Fibroblast of villous mesenchyme (primary cell): ENCODE data around the gene TMEM250. TPM values are rescaled to one million over a fixed set of nuclear protein-coding genes. Genes with fewer than 3 reads are reported as not detected.

ENCODE experiments used
- DNase-seq: peaks from one replicate; pipeline ENCODE4 v3.0.0-alpha.2; 2010; ENCODE audit warnings: low read depth
- H3K4me3 ChIP-seq: 2 replicates; pipeline ENCODE4 v1.5.1; 2011; ENCODE audit warnings: low read depth, mild to moderate bottlenecking, low read length
- total RNA-seq: library from RNA; depleted of rRNA; stranded (reverse); fragments of >200 nt; gene quantifications from 2 replicates; pipeline ENCODE4 v1.2.3, GENCODE V29; 2012
- TF ChIP-seq, protein P1 (sequence below): IDR thresholded peaks from 2 replicates; pipeline ENCODE4 v1.5.1; 2012; ENCODE audit warnings: low read depth, mild to moderate bottlenecking, low read length; ENCODE audit not compliant: insufficient read depth

TMEM250 gene
- total RNA-seq, 1 donor, result 39.7 TPM

DNA sequence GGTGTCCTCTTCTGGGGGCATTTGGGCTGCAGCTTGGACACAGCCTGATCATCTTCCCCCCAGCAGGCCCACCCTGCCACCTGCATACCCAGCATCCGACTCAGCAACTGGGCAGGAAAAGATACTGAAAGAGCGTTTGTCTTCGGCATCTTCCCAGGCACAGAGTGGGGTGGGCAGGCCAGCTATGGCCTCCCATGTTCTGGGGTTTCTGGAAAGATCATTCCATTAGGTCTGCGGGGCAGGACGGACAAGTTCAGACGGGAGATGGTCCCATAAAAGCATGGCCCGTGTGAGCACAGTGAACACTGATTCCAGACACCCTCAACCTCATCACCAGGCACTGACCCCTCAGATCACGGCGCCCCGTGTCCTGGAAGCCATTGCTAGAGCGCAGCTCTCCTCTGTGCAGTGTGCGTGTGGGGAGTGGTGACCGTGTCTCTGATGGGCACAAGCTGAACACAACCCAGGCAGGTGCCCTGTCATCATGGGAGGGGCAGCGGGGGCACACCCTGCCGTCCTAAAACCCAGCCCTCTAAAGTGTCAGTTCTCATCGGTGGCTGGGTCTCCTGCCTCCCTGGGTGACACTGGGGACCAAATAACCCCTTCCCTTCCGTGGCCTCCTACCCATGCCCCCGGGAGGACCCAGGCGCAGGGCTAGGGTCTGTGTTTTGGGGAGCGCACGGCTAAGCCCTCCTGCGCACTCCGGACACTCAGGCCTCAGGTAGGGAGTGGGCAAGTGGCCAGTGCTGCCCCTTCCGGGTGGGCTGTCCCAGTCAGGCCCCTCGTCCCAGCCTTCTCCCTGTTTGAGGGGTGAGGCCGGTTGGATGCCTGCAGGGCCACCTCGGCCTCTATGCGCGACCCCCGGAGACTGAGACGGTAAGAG, 13.2 kb upstream of the TMEM250 start:
- TF ChIP-seq, protein P1, sequence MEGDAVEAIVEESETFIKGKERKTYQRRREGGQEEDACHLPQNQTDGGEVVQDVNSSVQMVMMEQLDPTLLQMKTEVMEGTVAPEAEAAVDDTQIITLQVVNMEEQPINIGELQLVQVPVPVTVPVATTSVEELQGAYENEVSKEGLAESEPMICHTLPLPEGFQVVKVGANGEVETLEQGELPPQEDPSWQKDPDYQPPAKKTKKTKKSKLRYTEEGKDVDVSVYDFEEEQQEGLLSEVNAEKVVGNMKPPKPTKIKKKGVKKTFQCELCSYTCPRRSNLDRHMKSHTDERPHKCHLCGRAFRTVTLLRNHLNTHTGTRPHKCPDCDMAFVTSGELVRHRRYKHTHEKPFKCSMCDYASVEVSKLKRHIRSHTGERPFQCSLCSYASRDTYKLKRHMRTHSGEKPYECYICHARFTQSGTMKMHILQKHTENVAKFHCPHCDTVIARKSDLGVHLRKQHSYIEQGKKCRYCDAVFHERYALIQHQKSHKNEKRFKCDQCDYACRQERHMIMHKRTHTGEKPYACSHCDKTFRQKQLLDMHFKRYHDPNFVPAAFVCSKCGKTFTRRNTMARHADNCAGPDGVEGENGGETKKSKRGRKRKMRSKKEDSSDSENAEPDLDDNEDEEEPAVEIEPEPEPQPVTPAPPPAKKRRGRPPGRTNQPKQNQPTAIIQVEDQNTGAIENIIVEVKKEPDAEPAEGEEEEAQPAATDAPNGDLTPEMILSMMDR, result no peak
- DNase-seq, result no peak
- no peak overlapping the region for H3K4me3 ChIP-seq

DNA sequence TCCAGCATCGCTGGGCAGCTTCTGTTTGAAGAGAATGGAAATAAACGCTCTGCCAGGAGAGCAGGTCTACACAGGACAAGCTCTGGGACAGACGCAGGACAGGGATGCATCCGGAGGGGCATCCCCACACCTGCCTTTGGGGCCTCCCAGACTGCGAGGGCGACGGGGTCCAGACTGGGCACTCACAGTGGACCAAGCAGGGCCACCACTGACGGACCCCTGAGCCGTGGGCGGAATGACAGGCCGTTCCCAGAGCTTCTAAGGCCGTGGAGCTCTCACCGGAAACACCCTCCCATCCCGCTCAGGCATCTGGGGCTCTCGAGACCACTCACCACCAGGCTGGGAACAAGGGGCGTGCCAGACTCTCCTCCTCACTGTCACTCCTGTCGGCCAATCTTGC, 10.5 kb upstream of the TMEM250 start:
- no peak overlapping the region for H3K4me3 ChIP-seq
- TF ChIP-seq, protein P1, result no peak

DNA sequence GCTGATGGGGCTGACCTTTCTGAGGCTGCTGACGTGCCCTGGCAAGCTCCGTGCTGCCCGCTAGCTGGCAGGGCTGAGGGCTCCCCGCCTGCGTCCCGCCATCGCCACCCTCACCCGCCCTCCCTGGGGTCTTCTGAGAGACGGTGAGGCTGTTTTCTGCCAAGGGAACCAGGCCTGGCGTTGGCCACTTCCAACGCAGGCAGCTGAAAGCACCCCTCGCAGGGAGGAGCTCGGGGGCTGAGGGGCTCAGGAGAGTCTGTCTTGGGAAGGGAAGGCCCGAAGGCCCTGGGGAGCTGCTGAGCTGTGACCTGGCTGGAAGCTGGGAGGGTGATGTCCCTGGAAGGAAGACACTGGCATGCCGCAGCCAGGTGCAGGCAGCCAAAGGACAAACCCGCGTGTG, 9.8 kb upstream of the TMEM250 start:
- DNase-seq, result no peak
- TF ChIP-seq, protein P1, result no peak
- H3K4me3 ChIP-seq, result no peak overlapping the region

More for the DNA sequence above, 10.5 kb upstream of the TMEM250 start:
- DNase-seq, result no peak

DNA sequence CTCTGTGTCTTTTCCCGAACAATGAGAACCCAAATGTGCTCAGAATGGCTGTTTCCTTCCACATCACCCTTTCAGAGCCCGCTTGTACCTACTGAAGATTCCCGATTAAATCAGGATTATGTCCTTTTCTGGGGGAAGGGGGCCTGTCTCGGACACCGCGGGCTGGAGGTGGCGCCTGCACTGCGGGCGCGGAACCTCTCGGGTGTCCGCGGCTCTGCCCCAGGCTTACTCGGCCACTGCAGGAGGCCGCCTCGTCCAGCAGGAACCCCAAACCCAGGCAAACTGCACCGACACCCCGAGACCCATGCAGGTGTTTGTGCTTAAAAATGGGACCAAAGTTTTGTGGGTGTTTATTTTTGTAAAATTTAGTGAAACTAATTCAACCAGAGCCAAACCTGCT, 8.6 kb upstream of the TMEM250 start:
- TF ChIP-seq, protein P1, result no peak
- H3K4me3 ChIP-seq, result no peak overlapping the region
- DNase-seq, result no peak

DNA sequence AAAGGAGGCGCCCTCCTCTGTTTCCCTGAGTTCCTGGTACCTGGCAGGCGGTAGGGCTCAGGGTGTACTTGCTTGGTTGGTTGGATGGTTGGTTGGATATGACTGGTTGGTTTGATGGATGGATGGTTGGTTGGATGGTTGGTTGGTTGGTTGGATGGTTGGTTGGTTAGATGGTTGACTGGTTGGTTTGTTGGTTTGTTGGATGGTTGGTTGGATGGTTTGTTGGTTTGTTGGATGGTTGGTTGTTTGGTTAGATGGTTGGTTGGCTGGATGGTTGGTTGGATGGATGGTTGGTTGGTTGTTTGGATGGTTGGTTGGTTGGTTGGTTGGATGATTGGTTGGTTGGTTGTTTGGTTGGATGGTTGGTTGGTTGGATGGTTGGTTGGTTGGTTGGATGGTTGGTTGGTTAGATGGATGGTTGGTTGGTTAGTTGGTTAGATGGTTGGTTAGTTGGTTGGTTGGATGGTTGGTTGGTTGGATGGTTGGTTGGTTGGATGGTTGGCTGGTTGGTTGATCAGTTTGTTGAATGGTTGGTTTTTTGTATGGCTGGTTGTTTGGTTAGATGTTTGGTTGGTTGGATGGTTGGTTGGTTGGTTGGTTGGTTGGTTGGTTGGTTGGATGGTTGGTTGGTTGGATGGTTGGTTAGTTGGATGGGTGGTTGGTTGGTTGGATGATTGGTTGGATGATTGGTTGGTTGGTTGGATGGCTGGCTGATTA, 6.5 kb upstream of the TMEM250 start:
- TF ChIP-seq, protein P1, result no peak
- H3K4me3 ChIP-seq, result no peak overlapping the region

DNA sequence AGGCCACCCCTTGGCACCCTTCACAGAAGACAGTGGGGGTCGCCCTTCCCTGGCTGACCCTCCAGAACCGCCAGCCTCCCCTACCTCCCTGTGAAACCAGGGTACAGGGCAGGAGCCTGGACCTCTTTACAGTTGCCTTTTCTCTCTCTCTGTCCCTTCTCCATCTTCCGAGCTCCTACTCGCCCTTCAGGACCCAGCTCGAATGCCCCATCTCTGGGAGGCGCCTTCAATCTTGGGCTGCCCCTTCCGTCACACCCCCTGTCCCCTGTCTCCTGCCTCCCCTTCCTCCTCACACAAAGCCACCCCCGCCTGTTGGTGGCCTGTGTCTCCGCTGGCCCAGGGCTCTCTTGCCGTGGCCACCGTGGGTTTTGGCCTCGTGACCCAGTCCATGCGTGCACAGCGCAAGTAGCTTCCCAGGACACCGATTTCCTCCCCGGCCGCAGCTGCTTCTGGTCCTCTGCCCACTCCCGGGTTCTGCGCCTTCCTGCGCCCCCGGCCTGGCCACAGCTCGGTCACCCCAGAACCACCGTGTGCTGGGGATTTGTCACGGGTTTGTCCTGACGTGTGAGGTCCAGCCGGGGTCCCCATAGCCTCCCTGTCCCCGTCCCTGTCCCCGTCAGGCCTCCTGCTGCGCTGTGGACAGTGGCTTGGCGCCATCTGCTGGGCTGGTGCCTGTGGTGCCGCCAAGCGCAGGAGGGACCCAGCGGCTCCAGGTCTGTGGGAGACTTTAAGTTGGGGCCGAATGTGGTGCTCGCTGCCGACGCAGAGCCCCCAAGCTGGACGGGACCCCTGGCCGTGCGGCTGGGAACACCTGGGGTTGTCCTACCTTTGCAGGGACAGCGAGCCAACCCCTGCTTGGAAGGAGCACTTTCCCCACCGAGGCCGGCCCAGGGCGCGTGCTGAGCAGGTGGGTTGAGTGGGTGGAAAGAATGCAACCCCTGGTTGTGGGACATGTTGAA, 4.0 kb upstream of the TMEM250 start:
- DNase-seq, result peak; percentile 50
- TF ChIP-seq, protein P1, result peak; percentile 97
- H3K4me3 ChIP-seq, result peak overlapping the region; percentile 29

More for the DNA sequence above, 6.5 kb upstream of the TMEM250 start:
- no peak for DNase-seq
